ENCODE data around the gene DCTN3. TPM values are rescaled to one million over a fixed set of nuclear protein-coding genes. Genes with fewer than 3 reads are reported as not detected.

Gene DCTN3
- total RNA-seq, 1 donor from 2014 or later = 92.7 TPM

GRCh38 chr9:34654323-34655051, 34.2 kb upstream of the DCTN3 start:
- Histone ChIP-seq H3K36me3 (ENCODE audit: control insufficient read depth, insufficient read depth, low read length) (no peaks in the 10 kb centered on the region), H3K27me3 (ENCODE audit: control insufficient read depth, insufficient read depth, low read length) (no peaks in the 10 kb centered on the region), H3K4me3 (ENCODE audit: low read depth, low read length) (no peak overlapping the region)
- no peak for DNase-seq (ENCODE audit: low read depth)
- TF ChIP-seq, protein P1, sequence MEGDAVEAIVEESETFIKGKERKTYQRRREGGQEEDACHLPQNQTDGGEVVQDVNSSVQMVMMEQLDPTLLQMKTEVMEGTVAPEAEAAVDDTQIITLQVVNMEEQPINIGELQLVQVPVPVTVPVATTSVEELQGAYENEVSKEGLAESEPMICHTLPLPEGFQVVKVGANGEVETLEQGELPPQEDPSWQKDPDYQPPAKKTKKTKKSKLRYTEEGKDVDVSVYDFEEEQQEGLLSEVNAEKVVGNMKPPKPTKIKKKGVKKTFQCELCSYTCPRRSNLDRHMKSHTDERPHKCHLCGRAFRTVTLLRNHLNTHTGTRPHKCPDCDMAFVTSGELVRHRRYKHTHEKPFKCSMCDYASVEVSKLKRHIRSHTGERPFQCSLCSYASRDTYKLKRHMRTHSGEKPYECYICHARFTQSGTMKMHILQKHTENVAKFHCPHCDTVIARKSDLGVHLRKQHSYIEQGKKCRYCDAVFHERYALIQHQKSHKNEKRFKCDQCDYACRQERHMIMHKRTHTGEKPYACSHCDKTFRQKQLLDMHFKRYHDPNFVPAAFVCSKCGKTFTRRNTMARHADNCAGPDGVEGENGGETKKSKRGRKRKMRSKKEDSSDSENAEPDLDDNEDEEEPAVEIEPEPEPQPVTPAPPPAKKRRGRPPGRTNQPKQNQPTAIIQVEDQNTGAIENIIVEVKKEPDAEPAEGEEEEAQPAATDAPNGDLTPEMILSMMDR (IDR thresholded peaks at IDR 0.05; ENCODE audit: insufficient read depth, low read length, poor library complexity, severe bottlenecking) = no peak

- TF ChIP-seq, protein P1 (IDR thresholded peaks at IDR 0.05; ENCODE audit: insufficient read depth, low read length, poor library complexity, severe bottlenecking) = no peak
- H3K27me3 ChIP-seq (ENCODE audit: control insufficient read depth, insufficient read depth, low read length) = no peaks in the 10 kb centered on the region
- H3K4me3 ChIP-seq (ENCODE audit: low read depth, low read length) = no peak overlapping the region
- H3K36me3 ChIP-seq (ENCODE audit: control insufficient read depth, insufficient read depth, low read length) = no peaks in the 10 kb centered on the region
- no peak for DNase-seq (ENCODE audit: low read depth)
Observed at GRCh38 chr9:34653151-34654072, 33.1 kb upstream of the DCTN3 start.

GRCh38 chr9:34652602-34653000, 32.3 kb upstream of the DCTN3 start:
- Histone ChIP-seq H3K27me3 (ENCODE audit: control insufficient read depth, insufficient read depth, low read length) (no peaks in the 10 kb centered on the region), H3K4me3 (ENCODE audit: low read depth, low read length) (no peak overlapping the region), H3K36me3 (ENCODE audit: control insufficient read depth, insufficient read depth, low read length) (no peaks in the 10 kb centered on the region)
- TF ChIP-seq, protein P1 (IDR thresholded peaks at IDR 0.05; ENCODE audit: insufficient read depth, low read length, poor library complexity, severe bottlenecking) = no peak
- no peak for DNase-seq (ENCODE audit: low read depth)

- TF ChIP-seq, protein P1 (IDR thresholded peaks at IDR 0.05; ENCODE audit: insufficient read depth, low read length, poor library complexity, severe bottlenecking) = no peak
- DNase-seq (ENCODE audit: low read depth) = no peak
- Histone ChIP-seq H3K27me3 (ENCODE audit: control insufficient read depth, insufficient read depth, low read length) (no peaks in the 10 kb centered on the region), H3K4me3 (ENCODE audit: low read depth, low read length) (peak within 1 kb of the TSS; percentile 33), H3K36me3 (ENCODE audit: control insufficient read depth, insufficient read depth, low read length) (no peaks in the 10 kb centered on the region)
Observed at GRCh38 chr9:34651876-34652601, 31.7 kb upstream of the DCTN3 start, which contains the start of gene IL11RA. Gene IL11RA (plus strand): TSS chr9:34652185. CDS start chr9:34655218, 3,033 bp downstream.

- TF ChIP-seq, protein P1 (IDR thresholded peaks at IDR 0.05; ENCODE audit: insufficient read depth, low read length, poor library complexity, severe bottlenecking) = no peak
- Histone ChIP-seq H3K36me3 (ENCODE audit: control insufficient read depth, insufficient read depth, low read length) (no peaks in the 10 kb centered on the region), H3K27me3 (ENCODE audit: control insufficient read depth, insufficient read depth, low read length) (no peaks in the 10 kb centered on the region), H3K4me3 (ENCODE audit: low read depth, low read length) (peak overlapping the region; percentile 33)
- DNase-seq (ENCODE audit: low read depth) = no peak
Observed at GRCh38 chr9:34651321-34651720, 31.0 kb upstream of the DCTN3 start.

All from kidney epithelial cell (primary cell).